HL-60 (cell line): ENCODE measurements around the gene LEPR.

ENCODE experiments used
- GABPA ChIP-seq: IDR thresholded peaks from 2 replicates; pipeline ENCODE4 v1.6.1; 2012; ENCODE audit warnings: low read depth
- TF ChIP-seq, protein P1 (sequence below): IDR thresholded peaks from one replicate; pipeline ENCODE4 v1.5.1; 2011; ENCODE audit warnings: low read length, control low read depth, inconsistent platforms; ENCODE audit not compliant: insufficient read depth

DNA sequence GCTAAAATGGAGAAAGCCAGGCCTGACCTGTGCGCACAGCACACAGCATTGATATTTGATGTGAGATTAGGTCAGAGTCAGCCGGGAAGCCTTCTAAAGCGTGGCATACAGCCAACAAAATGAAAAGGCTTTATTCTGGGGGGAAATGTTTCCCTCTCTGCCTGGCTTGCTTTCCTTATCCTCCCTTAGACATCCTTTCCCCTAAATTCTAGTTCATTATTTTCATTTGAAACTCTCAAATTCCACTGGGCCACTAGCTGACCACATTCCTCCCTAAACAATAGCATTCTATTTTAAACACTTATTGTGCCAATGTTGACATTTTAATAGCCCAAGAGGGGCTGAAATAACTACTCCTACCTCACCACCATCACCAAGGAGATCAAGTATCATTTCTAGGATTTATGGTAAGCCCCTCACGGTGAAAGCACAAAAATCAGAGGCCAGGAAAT is 49.4 kb downstream of the LEPR start:
- TF ChIP-seq, protein P1, sequence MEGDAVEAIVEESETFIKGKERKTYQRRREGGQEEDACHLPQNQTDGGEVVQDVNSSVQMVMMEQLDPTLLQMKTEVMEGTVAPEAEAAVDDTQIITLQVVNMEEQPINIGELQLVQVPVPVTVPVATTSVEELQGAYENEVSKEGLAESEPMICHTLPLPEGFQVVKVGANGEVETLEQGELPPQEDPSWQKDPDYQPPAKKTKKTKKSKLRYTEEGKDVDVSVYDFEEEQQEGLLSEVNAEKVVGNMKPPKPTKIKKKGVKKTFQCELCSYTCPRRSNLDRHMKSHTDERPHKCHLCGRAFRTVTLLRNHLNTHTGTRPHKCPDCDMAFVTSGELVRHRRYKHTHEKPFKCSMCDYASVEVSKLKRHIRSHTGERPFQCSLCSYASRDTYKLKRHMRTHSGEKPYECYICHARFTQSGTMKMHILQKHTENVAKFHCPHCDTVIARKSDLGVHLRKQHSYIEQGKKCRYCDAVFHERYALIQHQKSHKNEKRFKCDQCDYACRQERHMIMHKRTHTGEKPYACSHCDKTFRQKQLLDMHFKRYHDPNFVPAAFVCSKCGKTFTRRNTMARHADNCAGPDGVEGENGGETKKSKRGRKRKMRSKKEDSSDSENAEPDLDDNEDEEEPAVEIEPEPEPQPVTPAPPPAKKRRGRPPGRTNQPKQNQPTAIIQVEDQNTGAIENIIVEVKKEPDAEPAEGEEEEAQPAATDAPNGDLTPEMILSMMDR = no peak
- TF ChIP-seq GABPA = no peak
